H1 (cell line): ENCODE results near the gene INPP4B. TPM values are rescaled to one million over a fixed set of nuclear protein-coding genes. Genes with fewer than 3 reads are reported as not detected.

Experiments used
- CTCF ChIA-PET: fragments of 300-600 bp; sonication (Branson Sonifier 250); formaldehyde crosslinking; loops from one replicate; lab custom pipeline; 2021; ENCODE audit not compliant: partially characterized antibody; lab: Charles Lee
- POLR2A ChIA-PET: fragments of 300-600 bp; sonication (Branson Sonifier 250); formaldehyde crosslinking; loops from one replicate; lab custom pipeline; 2021; ENCODE audit warnings: inconsistent platforms; ENCODE audit not compliant: partially characterized antibody; lab: Charles Lee
- DNase-seq, 2 experiments: peaks; one replicate each; pipeline versions ENCODE4 v3.0.0 to v3.0.0-alpha.2; 2010 to 2022; ENCODE audit warnings: low spot score in 2 of 2, low read depth in 1 of 2, mixed read lengths in 1 of 2
- FAIRE-seq: peaks from 2 replicates; lab custom pipeline; 2011; peaks lifted over from hg19 to GRCh38; lab: Jason Lieb, UNC
- H2AFZ ChIP-seq: 2 replicates; pipeline ENCODE4 v1.8.1; 2012; ENCODE audit warnings: low read length, inconsistent platforms
- H2AK5ac ChIP-seq: 2 replicates; pipeline ENCODE4 v1.6.1; 2013; ENCODE audit warnings: low read depth, low read length
- H2BK120ac ChIP-seq: replicated peaks from 2 replicates; pipeline ENCODE3; 2013; ENCODE audit warnings: low read depth, low read length, inconsistent platforms
- H2BK12ac ChIP-seq: 2 replicates; pipeline ENCODE4 v1.6.1; 2013; ENCODE audit warnings: low read depth, low read length
- H2BK15ac ChIP-seq: 2 replicates; pipeline ENCODE4 v1.6.1; 2013; ENCODE audit warnings: low read length
- H2BK20ac ChIP-seq: 2 replicates; pipeline ENCODE4 v1.6.1; 2013; ENCODE audit warnings: low read length
- H2BK5ac ChIP-seq: 2 replicates; pipeline ENCODE4 v1.6.1; 2013; ENCODE audit warnings: low read depth, low read length
- H3K14ac ChIP-seq: 2 replicates; pipeline ENCODE4 v1.6.1; 2013; ENCODE audit warnings: inconsistent platforms; ENCODE audit not compliant: insufficient read length
- H3K18ac ChIP-seq: 2 replicates; pipeline ENCODE4 v1.6.1; 2013; ENCODE audit warnings: low read length; ENCODE audit errors: extremely low read depth
- H3K23ac ChIP-seq: 2 replicates; pipeline ENCODE4 v1.6.1; 2013; ENCODE audit warnings: inconsistent platforms; ENCODE audit not compliant: insufficient read length
- H3K23me2 ChIP-seq: 2 replicates; pipeline ENCODE4 v1.6.1; 2013; ENCODE audit warnings: low read depth, low read length
- H3K27ac ChIP-seq: 2 replicates; pipeline ENCODE4 v1.6.1; 2011; ENCODE audit warnings: low read depth, low read length, inconsistent platforms
- H3K27me3 ChIP-seq, 4 experiments: replicated peaks in 1 of 4; 1 replicate in 1 of 4; 2 replicates in 3 of 4; pipeline versions ENCODE4 v1.6.1 to v1.8.1; 2011 to 2013; ENCODE audit warnings: low read length in 3 of 4, mild to moderate bottlenecking in 3 of 4, inconsistent platforms in 2 of 4, mixed read lengths in 2 of 4, moderate library complexity in 1 of 4; ENCODE audit not compliant: control insufficient read depth in 3 of 4, insufficient read depth in 3 of 4; ENCODE audit errors: extremely low read depth in 1 of 4
- H3K36me3 ChIP-seq, 4 experiments: 2 replicates each; pipeline versions ENCODE4 v1.6.1 to v1.8.1; 2011 to 2013; ENCODE audit warnings: mild to moderate bottlenecking in 4 of 4, low read length in 3 of 4, moderate library complexity in 2 of 4, control low read depth in 1 of 4, inconsistent platforms in 1 of 4; ENCODE audit not compliant: insufficient read depth in 4 of 4, control insufficient read depth in 2 of 4
- H3K4ac ChIP-seq: replicated peaks from 2 replicates; pipeline ENCODE3; 2013; ENCODE audit warnings: low read length, low read depth, mixed read lengths, inconsistent platforms; ENCODE audit not compliant: insufficient read length
- H3K4me1 ChIP-seq, 4 experiments: replicated peaks in 1 of 4; 1 replicate in 1 of 4; 2 replicates in 3 of 4; pipeline versions ENCODE4 v1.6.1 to v1.8.1; 2011 to 2013; ENCODE audit warnings: low read length in 3 of 4, inconsistent platforms in 2 of 4, mixed read lengths in 1 of 4; ENCODE audit not compliant: insufficient read depth in 4 of 4, control insufficient read depth in 3 of 4
- H3K4me2 ChIP-seq, 2 experiments: 2 replicates each; pipeline versions ENCODE4 v1.6.1 to v1.8.1; 2011 to 2013; ENCODE audit warnings: low read depth in 2 of 2, low read length in 2 of 2, control low read depth in 1 of 2, inconsistent platforms in 1 of 2, mild to moderate bottlenecking in 1 of 2; ENCODE audit not compliant: insufficient read depth in 1 of 2
- H3K4me3 ChIP-seq, 4 experiments: fragments of 200-600, 300-600 bp in 1 of 4; sonication (generic), shearing (Covaris generic), sonication (Bioruptor Twin) in 1 of 4; 2 replicates each; pipeline versions ENCODE4 v1.5.1 to v1.8.1; 2011 to 2016; ENCODE audit warnings: low read length in 4 of 4, low read depth in 3 of 4, control low read depth in 2 of 4, inconsistent platforms in 2 of 4, mild to moderate bottlenecking in 2 of 4, mixed read lengths in 1 of 4, moderate library complexity in 1 of 4; ENCODE audit not compliant: insufficient read depth in 2 of 4; ENCODE audit errors: extremely low read depth in 1 of 4
- H3K56ac ChIP-seq: replicated peaks from 2 replicates; pipeline ENCODE3; 2013; ENCODE audit warnings: low read depth, mild to moderate bottlenecking, mixed read lengths, low read length, inconsistent platforms; ENCODE audit not compliant: insufficient read length
- H3K79me1 ChIP-seq: 2 replicates; pipeline ENCODE4 v1.6.1; 2013; ENCODE audit warnings: low read depth, low read length, control low read depth
- H3K79me2 ChIP-seq, 2 experiments: 2 replicates each; pipeline versions ENCODE4 v1.6.1 to v1.8.1; 2012 to 2013; ENCODE audit warnings: low read length in 2 of 2, mild to moderate bottlenecking in 2 of 2, inconsistent platforms in 1 of 2; ENCODE audit not compliant: insufficient read depth in 2 of 2, control insufficient read depth in 1 of 2
- H3K9ac ChIP-seq, 4 experiments: replicated peaks in 1 of 4; 1 replicate in 1 of 4; 2 replicates in 3 of 4; pipeline versions ENCODE4 v1.6.1 to v1.8.1; 2011 to 2013; ENCODE audit warnings: low read depth in 3 of 4, low read length in 3 of 4, control low read depth in 2 of 4, mild to moderate bottlenecking in 2 of 4, moderate library complexity in 2 of 4, inconsistent platforms in 1 of 4; ENCODE audit errors: extremely low read depth in 1 of 4
- H3K9me3 ChIP-seq, 2 experiments: 2 replicates each; pipeline versions ENCODE4 v1.6.1 to v1.8.1; 2012 to 2013; ENCODE audit warnings: mild to moderate bottlenecking in 2 of 2, moderate library complexity in 2 of 2, control low read depth in 1 of 2, inconsistent platforms in 1 of 2, low read depth in 1 of 2, low read length in 1 of 2, mixed read lengths in 1 of 2; ENCODE audit not compliant: insufficient read depth in 2 of 2
- H4K20me1 ChIP-seq, 2 experiments: replicated peaks in 1 of 2; 2 replicates each; pipeline versions ENCODE3 to v1.8.1; 2011 to 2013; ENCODE audit warnings: inconsistent platforms in 2 of 2, low read length in 2 of 2, mild to moderate bottlenecking in 1 of 2; ENCODE audit not compliant: insufficient read depth in 2 of 2, control insufficient read depth in 1 of 2
- H4K5ac ChIP-seq: 2 replicates; pipeline ENCODE4 v1.6.1; 2013; ENCODE audit warnings: low read length, low read depth, mixed read lengths, inconsistent platforms; ENCODE audit not compliant: insufficient read length
- H4K8ac ChIP-seq: 2 replicates; pipeline ENCODE4 v1.8.0; 2013; ENCODE audit warnings: mild to moderate bottlenecking, moderate library complexity, low read length, inconsistent platforms; ENCODE audit not compliant: insufficient read depth; ENCODE audit errors: extremely low read depth
- H4K91ac ChIP-seq: replicated peaks from 2 replicates; pipeline ENCODE3; 2013; ENCODE audit warnings: low read length, mixed read lengths, inconsistent platforms; ENCODE audit not compliant: insufficient read length
- ATF2 ChIP-seq: IDR thresholded peaks from 2 replicates; pipeline ENCODE4 v1.6.1; 2012; ENCODE audit warnings: low read length, inconsistent platforms
- ATF3 ChIP-seq: IDR thresholded peaks from 2 replicates; pipeline ENCODE4 v1.6.1; 2011; ENCODE audit warnings: low read depth, mild to moderate bottlenecking, low read length; ENCODE audit not compliant: insufficient read depth
- CBX8 ChIP-seq: fragments of 300-800, 300-1000 bp; sonication (generic); IDR thresholded peaks from 2 replicates; pipeline ENCODE4 v1.7.1; 2016; ENCODE audit warnings: low read depth, low read length, borderline replicate concordance
- HDAC2 ChIP-seq, 2 experiments: fragments of 300-600 bp in 1 of 2; sonication (generic) in 1 of 2; IDR thresholded peaks; 2 replicates each; pipeline ENCODE4 v1.6.1; 2011 to 2012; ENCODE audit warnings: low read depth in 2 of 2, low read length in 2 of 2, mild to moderate bottlenecking in 2 of 2, moderate library complexity in 2 of 2, borderline replicate concordance in 1 of 2, inconsistent platforms in 1 of 2
- NANOG ChIP-seq: IDR thresholded peaks from 2 replicates; pipeline ENCODE4 v1.6.1; 2011; ENCODE audit warnings: low read length, low read depth, mild to moderate bottlenecking, inconsistent platforms; ENCODE audit not compliant: insufficient read depth, poor library complexity, severe bottlenecking
- WGBS, 2 experiments: shearing (Covaris generic) in 1 of 2; methylation state at CpG; one replicate each; pipeline versions ENCODE4 v1.1.6 to v1.1.7; 2013 to 2015; ENCODE audit warnings: low lambda C conversion rate in 2 of 2, mixed read lengths in 2 of 2, inconsistent platforms in 1 of 2, low coverage in 1 of 2, missing lambda C conversion rate in 1 of 2; ENCODE audit not compliant: insufficient replicate concordance in 2 of 2, insufficient coverage in 1 of 2, insufficient read length in 1 of 2; ENCODE audit errors: extremely low coverage in 1 of 2, missing lambda C conversion rate in 1 of 2; 5-methylcytosine and 5-hydroxymethylcytosine counted together
- polyA plus RNA-seq, 7 experiments: library from polyadenylated mRNA; depleted of rRNA in 3 of 7; stranded (reverse) in 5 of 7; unstranded in 2 of 7; fragments of >200 nt in 5 of 7; fragments of 200-250 nt in 2 of 7; gene quantifications; 1 replicate in 5 of 7; 2 replicates in 1 of 7; 4 replicates in 1 of 7; pipeline versions ENCODE4 v1.2.1 to v1.2.3, GENCODE V29; 2011 to 2013; ENCODE audit warnings: missing spikeins in 2 of 7, mixed read lengths in 2 of 7
- total RNA-seq: library from RNA; stranded (reverse); fragmentation: NEBNext Ultra II Directional; extraction: Animal tissue kit (Norgen Biotek cat#: 25700); gene quantifications from 2 replicates; pipeline ENCODE4 v1.2.1, GENCODE V29; 2021

Gene INPP4B
- total and polyA plus RNA-seq, 2 of the 8 experiments (the other 6 are each of a cell fraction or from before 2014, with no cell fraction given), result 0.11 to 0.54 TPM

- H3K27ac ChIP-seq, result no peak overlapping the region
- no peak overlapping the region for H4K8ac ChIP-seq
- H3K9me3 ChIP-seq, result no peaks in the 10 kb centered on the region
- H2BK5ac ChIP-seq, result no peak overlapping the region
- no peak overlapping the region for H3K18ac ChIP-seq
- no peaks in the 10 kb centered on the region for H3K23me2 ChIP-seq
- FAIRE-seq (no peak), DNase-seq (no peak)
- H3K56ac ChIP-seq, result no peak overlapping the region
- H3K4ac ChIP-seq, result no peak overlapping the region
- H2BK12ac ChIP-seq, result no peak overlapping the region
- no peak overlapping the region for H2AFZ ChIP-seq
- TF ChIP-seq ATF3, result no peak
- no peak for TF ChIP-seq NANOG
- no peak for TF ChIP-seq ATF2
- no peak for TF ChIP-seq HDAC2 (IDR thresholded peaks at IDR 0.05; ENCODE audit: borderline replicate concordance in 1 of 2, low read depth in 2 of 2, low read length in 2 of 2)
- no peak for TF ChIP-seq CBX8
- POLR2A ChIA-PET, result no interaction called here
- no peak overlapping the region for H2AK5ac ChIP-seq
- H3K27me3 ChIP-seq, result no peaks in the 10 kb centered on the region
- H3K79me1 ChIP-seq, result no peaks in the 10 kb centered on the region
- no peaks in the 10 kb centered on the region for H3K36me3 ChIP-seq
- CTCF ChIA-PET, result interaction anchor here (0.9 kb wide), 1 partner anchor 364 kb away, joined by 3 read pairs; no protein-coding TSS in a partner anchor
- no peaks in the 10 kb centered on the region for H3K4me1 ChIP-seq
- H2BK20ac ChIP-seq, result no peak overlapping the region
- 88% methylated on average over 9 of the region's 9 CpGs; no CpG with 5 or more reads in 1 of the 2 experiments for WGBS, 2 experiments
- no peak overlapping the region for H3K23ac ChIP-seq
- H2BK120ac ChIP-seq, result no peak overlapping the region
- H4K91ac ChIP-seq, result no peak overlapping the region
- no peak overlapping the region for H2BK15ac ChIP-seq
- H3K4me3 ChIP-seq, result no peak overlapping the region
- no peak overlapping the region for H4K5ac ChIP-seq
- no peaks in the 10 kb centered on the region for H3K79me2 ChIP-seq
- H3K14ac ChIP-seq, result no peak overlapping the region
- no peak overlapping the region for H3K9ac ChIP-seq
- no peaks in the 10 kb centered on the region for H4K20me1 ChIP-seq
- no peak overlapping the region for H3K4me2 ChIP-seq
These were observed 724.4 kb downstream of the INPP4B start for GRCh38 chr4:142121448-142122350.
